GM12891 (cell line): ENCODE data around the gene TSPAN7.

Source experiments
- DNase-seq: peaks from one replicate; pipeline ENCODE4 v3.0.0; 2011; ENCODE audit warnings: low spot score; ENCODE audit not compliant: insufficient read length
- FAIRE-seq: peaks from 2 replicates; lab custom pipeline; 2011; peaks lifted over from hg19 to GRCh38; lab: Jason Lieb, UNC
- PAX5 ChIP-seq: IDR thresholded peaks from 2 replicates; pipeline ENCODE4 v1.6.1; 2011; ENCODE audit warnings: low read length, moderate library complexity, mild to moderate bottlenecking; ENCODE audit not compliant: insufficient read depth, severe bottlenecking
- POLR2A ChIP-seq: IDR thresholded peaks from 2 replicates; pipeline ENCODE4 v1.6.1; 2011; ENCODE audit warnings: low read depth, low read length, control low read depth
- POLR2AphosphoS5 ChIP-seq: IDR thresholded peaks from 2 replicates; pipeline ENCODE4 v1.6.1; 2011; ENCODE audit warnings: low read depth, low read length, control low read depth
- POU2F2 ChIP-seq: IDR thresholded peaks from 2 replicates; pipeline ENCODE4 v1.6.1; 2011; ENCODE audit warnings: low read depth, mild to moderate bottlenecking, control low read depth, low read length, moderate library complexity
- SPI1 ChIP-seq: IDR thresholded peaks from 2 replicates; pipeline ENCODE4 v1.6.1; 2011; ENCODE audit warnings: low read depth, low read length, control low read depth
- TAF1 ChIP-seq: IDR thresholded peaks from 2 replicates; pipeline ENCODE4 v1.6.1; 2011; ENCODE audit warnings: low read depth, low read length, control low read depth

The TSPAN7 gene

GRCh38 chrX:38636949-38637819 lies 75.8 kb downstream of the TSPAN7 start:
- no peak for FAIRE-seq
- TF ChIP-seq POLR2A = no peak
- TF ChIP-seq TAF1 = no peak
- no peak for TF ChIP-seq POU2F2
- no peak for TF ChIP-seq SPI1
- no peak for TF ChIP-seq PAX5
- TF ChIP-seq POLR2AphosphoS5 = no peak
- DNase-seq = no peak

GRCh38 chrX:38638952-38639529 lies 77.7 kb downstream of the TSPAN7 start:
- FAIRE-seq = no peak
- TF ChIP-seq TAF1 (no peak), PAX5 (no peak), POU2F2 (no peak), POLR2AphosphoS5 (no peak), SPI1 (no peak), POLR2A (no peak)

GRCh38 chrX:38639730-38640129 lies 78.4 kb downstream of the TSPAN7 start:
- TF ChIP-seq POLR2A (no peak), TAF1 (no peak), POLR2AphosphoS5 (no peak), POU2F2 (no peak), PAX5 (no peak)
- FAIRE-seq (no peak), DNase-seq (no peak)

More at GRCh38 chrX:38638952-38639529, 77.7 kb downstream of the TSPAN7 start:
- no peak for DNase-seq

GRCh38 chrX:38641197-38641596 lies 79.9 kb downstream of the TSPAN7 start:
- DNase-seq = no peak
- FAIRE-seq = no peak
- TF ChIP-seq SPI1 = no peak
- no peak for TF ChIP-seq POLR2AphosphoS5
- no peak for TF ChIP-seq POU2F2
- TF ChIP-seq TAF1 = no peak
- no peak for TF ChIP-seq POLR2A
- TF ChIP-seq PAX5 = no peak

- FAIRE-seq (no peak), DNase-seq (no peak)
- TF ChIP-seq POLR2A = no peak
- TF ChIP-seq POLR2AphosphoS5 = no peak
- no peak for TF ChIP-seq TAF1
- no peak for TF ChIP-seq PAX5
- no peak for TF ChIP-seq POU2F2
- no peak for TF ChIP-seq SPI1
Observed at GRCh38 chrX:38643903-38644302, 82.6 kb downstream of the TSPAN7 start.

GRCh38 chrX:38646129-38646528 lies 84.8 kb downstream of the TSPAN7 start:
- no peak for FAIRE-seq
- DNase-seq = no peak
- no peak for TF ChIP-seq POLR2AphosphoS5

- TF ChIP-seq POU2F2 (no peak), PAX5 (no peak), TAF1 (no peak), POLR2A (no peak), SPI1 (no peak), POLR2AphosphoS5 (no peak)
- no peak for DNase-seq
- FAIRE-seq = no peak
Observed at GRCh38 chrX:38649221-38649620, 87.9 kb downstream of the TSPAN7 start.

GRCh38 chrX:38649674-38650647 lies 88.6 kb downstream of the TSPAN7 start:
- DNase-seq (no peak), FAIRE-seq (peak; percentile 83)
- no peak for TF ChIP-seq POU2F2
- no peak for TF ChIP-seq POLR2AphosphoS5
- TF ChIP-seq POLR2A = no peak
- no peak for TF ChIP-seq SPI1
- TF ChIP-seq TAF1 = no peak
